Astrocyte (in vitro differentiated cells and primary cell): ENCODE results near the gene TRIL. TPM values are rescaled to one million over a fixed set of nuclear protein-coding genes. Genes with fewer than 3 reads are reported as not detected.

Experiments
- DNase-seq: peaks from one replicate; pipeline ENCODE4 v3.0.0-alpha.2; 2010; ENCODE audit warnings: low read depth
- FAIRE-seq: peaks from 2 replicates; lab custom pipeline; 2011; peaks lifted over from hg19 to GRCh38; lab: Jason Lieb, UNC
- H2AFZ ChIP-seq: 2 replicates; pipeline ENCODE4 v1.6.0; 2012; ENCODE audit warnings: low read depth, low read length, inconsistent platforms
- H3K27ac ChIP-seq: 2 replicates; pipeline ENCODE4 v1.5.1; 2011; ENCODE audit warnings: low read depth, low read length, inconsistent platforms
- H3K27me3 ChIP-seq: 2 replicates; pipeline ENCODE4 v1.6.0; 2011; ENCODE audit warnings: low read length, inconsistent platforms; ENCODE audit not compliant: insufficient read depth
- H3K36me3 ChIP-seq: 2 replicates; pipeline ENCODE4 v1.5.1; 2011; ENCODE audit warnings: low read length, inconsistent platforms; ENCODE audit not compliant: insufficient read depth
- H3K4me1 ChIP-seq: 2 replicates; pipeline ENCODE4 v1.5.1; 2011; ENCODE audit warnings: low read length, inconsistent platforms; ENCODE audit not compliant: insufficient read depth
- H3K4me2 ChIP-seq: 2 replicates; pipeline ENCODE4 v1.6.0; 2012; ENCODE audit warnings: low read length, inconsistent platforms
- H3K4me3 ChIP-seq: 2 replicates; pipeline ENCODE4 v1.5.1; 2011; ENCODE audit warnings: low read depth, mild to moderate bottlenecking, low read length, inconsistent platforms; ENCODE audit not compliant: insufficient read depth
- H3K79me2 ChIP-seq: 2 replicates; pipeline ENCODE4 v1.6.0; 2012; ENCODE audit warnings: mild to moderate bottlenecking, low read length, inconsistent platforms; ENCODE audit not compliant: insufficient read depth
- H3K9ac ChIP-seq: 2 replicates; pipeline ENCODE4 v1.6.0; 2012; ENCODE audit warnings: mild to moderate bottlenecking, low read length, inconsistent platforms
- H3K9me3 ChIP-seq: 2 replicates; pipeline ENCODE4 v1.5.1; 2012; ENCODE audit warnings: low read depth, mild to moderate bottlenecking, low read length, inconsistent platforms; ENCODE audit not compliant: insufficient read depth
- H4K20me1 ChIP-seq: 2 replicates; pipeline ENCODE4 v1.6.0; 2012; ENCODE audit warnings: low read length, inconsistent platforms; ENCODE audit not compliant: insufficient read depth
- H3K27ac Mint-ChIP-seq: one replicate; pipeline ENCODE4 v1.8.0; 2021; ENCODE audit warnings: mild to moderate bottlenecking, mixed read lengths; ENCODE audit not compliant: unreplicated experiment
- H3K27me3 Mint-ChIP-seq: one replicate; pipeline ENCODE4 v1.8.0; 2021; ENCODE audit warnings: low read depth, mixed read lengths; ENCODE audit not compliant: unreplicated experiment
- H3K36me3 Mint-ChIP-seq: one replicate; pipeline ENCODE4 v1.8.0; 2021; ENCODE audit warnings: low read depth, mixed read lengths; ENCODE audit not compliant: unreplicated experiment
- H3K4me1 Mint-ChIP-seq: one replicate; pipeline ENCODE4 v1.8.0; 2021; ENCODE audit warnings: low read depth, mixed read lengths; ENCODE audit not compliant: unreplicated experiment
- H3K4me3 Mint-ChIP-seq: one replicate; pipeline ENCODE4 v1.8.0; 2021; ENCODE audit warnings: mild to moderate bottlenecking, moderate library complexity, mixed read lengths; ENCODE audit not compliant: unreplicated experiment
- H3K9me3 Mint-ChIP-seq: one replicate; pipeline ENCODE4 v1.8.0; 2021; ENCODE audit warnings: mild to moderate bottlenecking, mixed read lengths; ENCODE audit not compliant: unreplicated experiment
- CTCF ChIP-seq: IDR thresholded peaks from 2 replicates; pipeline ENCODE4 v1.5.1; 2011; ENCODE audit warnings: low read depth, mild to moderate bottlenecking, inconsistent platforms, low read length, moderate library complexity; ENCODE audit not compliant: insufficient read depth
- EZH2 ChIP-seq: IDR thresholded peaks from 2 replicates; pipeline ENCODE4 v1.6.1; 2012; ENCODE audit warnings: mild to moderate bottlenecking, low read length, inconsistent platforms; ENCODE audit not compliant: insufficient read depth
- total RNA-seq: library from RNA; stranded (reverse); gene quantifications from 2 replicates; pipeline ENCODE4 v1.2.1, GENCODE V29; 2021

The TRIL gene
- total RNA-seq, 1 donor from 2014 or later, result 0.45 TPM

GRCh38 chr7:28908775-28909174 lies 49.4 kb downstream of the TRIL start:
- H3K27me3 ChIP-seq, result no peaks in the 10 kb centered on the region
- Mint-ChIP-seq H3K27me3 (no peaks in the 10 kb centered on the region), H3K36me3 (no peaks in the 10 kb centered on the region), H3K4me3 (no peak overlapping the region), H3K27ac (no peak overlapping the region), H3K9me3 (no peaks in the 10 kb centered on the region), H3K4me1 (no peaks in the 10 kb centered on the region)
- H3K9me3 ChIP-seq, result no peaks in the 10 kb centered on the region
- H3K4me1 ChIP-seq, result no peaks in the 10 kb centered on the region
- no peak overlapping the region for H2AFZ ChIP-seq
- no peak for FAIRE-seq
- no peaks in the 10 kb centered on the region for H3K36me3 ChIP-seq
- no peak overlapping the region for H3K9ac ChIP-seq
- DNase-seq, result no peak
- H4K20me1 ChIP-seq, result no peaks in the 10 kb centered on the region
- TF ChIP-seq CTCF (no peak), EZH2 (no peak)
- no peak overlapping the region for H3K4me3 ChIP-seq
- H3K79me2 ChIP-seq, result no peaks in the 10 kb centered on the region
- H3K27ac ChIP-seq, result no peak overlapping the region
- H3K4me2 ChIP-seq, result no peak overlapping the region

- no peaks in the 10 kb centered on the region for H3K79me2 ChIP-seq
- H2AFZ ChIP-seq, result no peak overlapping the region
- H3K4me1 ChIP-seq, result no peaks in the 10 kb centered on the region
- no peak overlapping the region for H3K9ac ChIP-seq
- no peaks in the 10 kb centered on the region for H3K4me1 Mint-ChIP-seq
- H3K27ac ChIP-seq, result no peak overlapping the region
- TF ChIP-seq EZH2, result no peak
- no peak for TF ChIP-seq CTCF
- no peaks in the 10 kb centered on the region for H3K9me3 Mint-ChIP-seq
- no peaks in the 10 kb centered on the region for H3K36me3 ChIP-seq
- H3K4me3 ChIP-seq, result no peak overlapping the region
- H3K4me2 ChIP-seq, result no peak overlapping the region
- H4K20me1 ChIP-seq, result no peaks in the 10 kb centered on the region
- no peak overlapping the region for H3K4me3 Mint-ChIP-seq
- H3K9me3 ChIP-seq, result no peaks in the 10 kb centered on the region
- no peak overlapping the region for H3K27ac Mint-ChIP-seq
- DNase-seq (no peak), FAIRE-seq (no peak)
- H3K36me3 Mint-ChIP-seq, result no peaks in the 10 kb centered on the region
- no peaks in the 10 kb centered on the region for H3K27me3 ChIP-seq
- peaks cover 2% of the 10 kb centered on the region for H3K27me3 Mint-ChIP-seq
These were observed 52.7 kb downstream of the TRIL start for GRCh38 chr7:28905464-28905863.

GRCh38 chr7:28904578-28905048 lies 53.5 kb downstream of the TRIL start:
- peak overlapping the region; percentile 21 for H3K4me3 ChIP-seq
- FAIRE-seq, result no peak

More at GRCh38 chr7:28904578-28905048, 53.5 kb downstream of the TRIL start:
- H3K27ac Mint-ChIP-seq, result no peak overlapping the region
- H3K9ac ChIP-seq, result no peak overlapping the region
- no peak for DNase-seq
- H3K36me3 ChIP-seq, result no peaks in the 10 kb centered on the region
- H3K79me2 ChIP-seq, result no peaks in the 10 kb centered on the region
- no peaks in the 10 kb centered on the region for H3K9me3 ChIP-seq
- peak overlapping the region; percentile 77 for H3K4me2 ChIP-seq
- H2AFZ ChIP-seq, result peak overlapping the region; percentile 51
- TF ChIP-seq EZH2 (no peak), CTCF (no peak)
- no peaks in the 10 kb centered on the region for H4K20me1 ChIP-seq
- peaks cover 2% of the 10 kb centered on the region for H3K27me3 Mint-ChIP-seq
- H3K27ac ChIP-seq, result no peak overlapping the region
- H3K36me3 Mint-ChIP-seq, result no peaks in the 10 kb centered on the region
- H3K9me3 Mint-ChIP-seq, result no peaks in the 10 kb centered on the region
- H3K4me3 Mint-ChIP-seq, result no peak overlapping the region
- H3K27me3 ChIP-seq, result no peaks in the 10 kb centered on the region
- H3K4me1 Mint-ChIP-seq, result no peaks in the 10 kb centered on the region
- no peaks in the 10 kb centered on the region for H3K4me1 ChIP-seq
